GM21717 (cell line): ENCODE results near the gene ZSWIM9.
"Not testable (repeated sequence)": the region's sequence is repeated elsewhere in the genome, so short reads cannot be mapped to it uniquely, and the experiment has no call there.

Experiments used
- ATAC-seq: cut with Tn5 transposase; IDR thresholded peaks from one replicate; pipeline ENCODE4 v1.9.1; 2021; ENCODE audit warnings: mild to moderate bottlenecking, moderate library complexity; ENCODE audit not compliant: unreplicated experiment

Gene ZSWIM9

GRCh38 chr19:48213959-48214358, 43.5 kb downstream of the ZSWIM9 start:
- no peak for ATAC-seq

GRCh38 chr19:48216933-48217332, 46.5 kb downstream of the ZSWIM9 start:
- ATAC-seq = no peak

- no peak for ATAC-seq
Observed at GRCh38 chr19:48218997-48219396, 48.5 kb downstream of the ZSWIM9 start.

DNA sequence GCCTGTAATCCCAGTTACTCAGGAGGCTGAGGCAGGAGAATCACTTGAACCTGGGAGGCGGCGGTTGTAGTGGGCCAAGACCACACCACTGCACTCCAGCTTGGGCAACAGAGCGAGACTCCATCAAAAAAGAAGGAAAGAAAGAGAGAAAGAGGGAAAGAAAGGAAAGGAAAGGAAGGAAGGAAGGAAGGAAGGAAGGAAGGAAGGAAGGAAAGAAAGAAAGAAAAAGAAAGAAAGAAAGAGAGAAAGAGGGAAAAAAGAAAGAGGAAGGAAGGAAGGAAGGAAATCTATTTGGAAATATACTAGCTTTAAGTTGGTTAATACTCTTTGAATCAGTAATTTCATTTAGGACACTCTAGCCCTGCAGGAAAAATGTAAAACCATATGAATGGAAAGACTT, 50.3 kb downstream of the ZSWIM9 start:
- ATAC-seq = not testable (repeated sequence)

GRCh38 chr19:48221628-48222027, 51.1 kb downstream of the ZSWIM9 start:
- ATAC-seq = no peak

DNA sequence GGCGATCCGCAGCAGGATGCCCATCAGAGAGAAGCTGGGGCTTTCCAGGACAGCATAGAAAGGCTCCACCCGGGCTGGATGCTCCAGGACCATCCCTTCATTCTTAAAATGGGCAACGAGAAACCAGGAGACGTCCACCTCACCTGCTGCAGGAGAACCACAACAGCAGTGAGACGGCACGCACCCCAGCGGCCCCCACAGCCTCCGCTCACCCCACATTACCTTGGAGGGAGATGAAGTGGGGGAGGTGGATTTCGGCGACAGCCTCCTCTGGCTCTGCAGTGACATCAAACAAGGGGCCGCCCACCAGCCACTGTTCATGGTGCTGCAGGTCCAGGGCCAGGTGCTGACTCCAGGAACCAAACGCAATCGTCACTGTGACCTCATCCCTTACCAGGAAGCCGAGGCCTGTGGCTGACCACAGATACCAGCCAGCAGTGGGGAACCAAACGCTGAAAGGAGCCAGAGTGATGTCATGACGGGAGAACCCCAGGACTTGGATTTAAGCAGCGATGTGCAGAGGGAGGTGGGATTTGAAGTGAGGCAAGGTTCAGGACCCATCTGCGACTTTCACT, 60.2 kb downstream of the ZSWIM9 start:
- ATAC-seq = no peak

DNA sequence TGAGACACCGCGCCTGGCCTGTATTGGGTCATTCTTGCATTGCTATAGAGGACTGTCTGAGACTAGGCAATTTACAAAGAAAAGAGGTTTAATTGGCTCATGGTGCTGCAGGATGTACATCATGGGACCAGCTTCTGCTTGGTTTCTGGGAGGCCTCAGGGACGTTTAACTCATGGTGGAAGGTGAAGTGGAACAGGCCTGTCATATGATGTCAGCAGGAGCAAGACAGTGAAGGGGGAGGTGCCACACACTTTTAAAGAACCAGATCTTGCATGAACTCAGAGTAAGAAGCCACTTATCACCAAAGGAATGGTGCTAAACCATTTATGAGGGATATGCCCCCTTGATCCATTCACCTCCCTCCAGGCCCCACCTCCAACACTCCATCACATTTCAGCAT, 66.6 kb downstream of the ZSWIM9 start:
- no peak for ATAC-seq

DNA sequence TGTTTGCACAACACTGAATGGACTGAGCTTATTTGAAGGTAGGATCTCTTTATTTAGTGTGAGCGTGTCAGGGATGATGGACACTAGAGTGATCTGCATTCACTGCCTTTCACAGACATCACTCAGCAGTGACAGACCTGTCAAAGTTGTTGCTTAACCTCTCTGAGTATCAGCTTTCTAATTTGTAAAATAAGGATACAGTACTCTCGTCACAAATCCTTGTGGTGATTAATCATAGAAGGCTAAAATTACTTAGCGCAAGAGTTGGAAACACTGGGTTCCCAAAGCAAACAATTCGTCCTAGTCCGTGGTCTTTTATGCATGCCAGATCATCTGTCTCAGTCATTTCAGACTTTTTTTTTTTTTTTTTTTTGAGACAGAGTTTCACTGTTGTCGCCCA, 68.6 kb downstream of the ZSWIM9 start:
- no peak for ATAC-seq

DNA sequence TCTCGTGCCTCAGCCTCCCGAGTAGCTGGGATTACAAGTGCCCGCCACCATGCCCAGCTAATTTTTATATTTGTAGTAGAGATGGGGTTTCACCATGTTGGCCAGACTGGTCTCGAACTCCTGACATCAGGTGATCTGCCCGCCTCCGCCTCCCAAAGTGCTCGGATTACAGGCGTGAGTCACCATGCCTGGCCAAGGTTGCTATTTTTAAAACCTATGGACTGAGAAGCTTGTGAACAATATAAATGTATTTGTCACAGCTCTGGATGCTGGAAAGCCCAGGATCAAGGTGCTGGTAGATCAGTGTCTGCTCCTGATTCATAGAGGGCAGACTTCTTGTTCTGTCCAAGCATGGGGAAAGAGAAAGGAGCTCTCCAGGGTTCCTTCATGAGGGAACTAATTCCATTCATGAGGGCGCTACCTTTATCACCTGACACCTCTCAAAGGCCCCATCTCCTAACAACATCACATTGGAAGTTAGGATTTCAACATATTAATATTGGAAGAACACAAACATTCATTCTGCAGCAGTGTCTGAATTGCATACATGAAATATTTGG, 69.2 kb downstream of the ZSWIM9 start:
- no peak for ATAC-seq

GRCh38 chr19:48241771-48242170, 71.3 kb downstream of the ZSWIM9 start:
- ATAC-seq = not testable (repeated sequence)

DNA sequence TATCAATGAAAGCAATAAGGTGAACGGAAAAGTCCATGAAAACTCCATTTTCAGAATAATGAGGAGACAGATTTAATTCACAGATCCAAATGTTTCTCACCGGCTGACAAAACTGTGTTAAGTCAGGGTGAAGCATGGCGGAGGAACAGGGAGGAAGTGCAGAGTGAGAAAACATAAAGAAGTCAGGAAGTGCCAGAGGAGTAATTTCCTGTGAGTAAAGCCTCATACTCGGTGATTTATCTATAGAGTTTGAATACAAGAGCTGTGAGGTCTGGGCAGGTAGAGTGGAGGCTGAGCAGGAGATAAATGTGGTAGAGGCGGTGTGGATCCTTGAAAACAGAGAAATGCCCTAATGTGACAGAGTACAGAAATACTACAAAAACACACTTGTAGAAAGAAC, 73.8 kb downstream of the ZSWIM9 start:
- ATAC-seq = no peak

DNA sequence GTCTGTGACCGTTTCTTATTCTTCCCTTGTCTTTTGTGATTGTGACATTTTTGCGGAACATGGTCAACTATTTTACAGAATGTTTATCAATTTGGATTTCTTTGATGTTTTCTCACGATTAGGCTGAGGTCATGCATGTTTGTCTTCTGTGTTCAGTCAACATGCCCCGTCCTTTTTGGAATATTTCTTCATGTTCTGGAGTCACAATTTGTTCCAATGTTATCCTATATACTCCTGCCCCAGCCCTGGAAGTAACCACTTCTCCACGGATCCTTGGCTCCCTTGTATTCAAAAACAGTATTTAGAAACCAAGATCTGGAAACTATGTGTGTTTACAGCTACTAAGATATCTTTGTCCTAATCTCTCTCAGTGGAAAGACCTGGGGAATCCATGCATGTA, 75.6 kb downstream of the ZSWIM9 start:
- no peak for ATAC-seq

- ATAC-seq = no peak
Observed at GRCh38 chr19:48247212-48247611, 76.7 kb downstream of the ZSWIM9 start.
